ENCODE data around the gene UNC45B.
"Not testable (repeated sequence)": the region's sequence is repeated elsewhere in the genome, so short reads cannot be mapped to it uniquely, and the experiment has no call there.

Gene UNC45B

DNA sequence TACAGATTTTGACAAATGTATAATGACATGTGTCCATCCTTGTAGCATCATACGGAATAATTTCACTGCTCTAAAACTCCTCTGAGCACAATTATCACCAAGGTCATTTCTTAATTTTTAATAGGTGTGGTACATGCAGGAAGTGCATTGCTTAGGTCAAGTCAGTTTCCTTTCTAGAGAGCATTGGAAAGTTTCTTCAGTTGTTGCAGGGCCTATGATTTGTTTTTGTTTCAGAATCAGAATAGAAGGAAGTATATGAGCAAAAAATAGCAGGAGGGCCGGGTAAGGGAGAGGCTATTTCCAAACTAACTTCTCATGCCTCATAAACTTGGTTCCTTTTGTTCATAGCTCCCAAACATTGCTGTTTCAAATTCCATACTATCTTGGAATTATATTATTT, 71.3 kb downstream of the UNC45B start:
- DNase-seq, result no peak

DNA sequence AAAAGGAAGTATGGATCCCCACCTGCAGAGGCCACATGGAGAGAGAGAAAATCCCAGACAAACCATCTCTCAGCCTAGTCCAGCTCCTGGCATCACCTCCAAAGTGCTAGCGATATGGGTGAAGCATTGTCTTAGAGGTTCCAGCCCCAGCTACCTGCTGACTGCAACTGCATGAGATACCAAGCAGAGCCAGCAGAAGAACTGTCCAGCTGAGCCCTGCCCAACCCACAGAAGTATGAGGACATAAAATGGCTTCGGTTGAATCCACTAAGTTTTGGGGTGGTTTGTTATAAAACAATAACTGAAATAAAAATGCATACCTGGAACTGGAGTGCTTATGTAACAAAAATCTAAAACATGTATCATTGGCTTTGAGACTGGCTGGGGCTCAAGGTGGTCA, 74.8 kb downstream of the UNC45B start:
- DNase-seq, result no peak

DNA sequence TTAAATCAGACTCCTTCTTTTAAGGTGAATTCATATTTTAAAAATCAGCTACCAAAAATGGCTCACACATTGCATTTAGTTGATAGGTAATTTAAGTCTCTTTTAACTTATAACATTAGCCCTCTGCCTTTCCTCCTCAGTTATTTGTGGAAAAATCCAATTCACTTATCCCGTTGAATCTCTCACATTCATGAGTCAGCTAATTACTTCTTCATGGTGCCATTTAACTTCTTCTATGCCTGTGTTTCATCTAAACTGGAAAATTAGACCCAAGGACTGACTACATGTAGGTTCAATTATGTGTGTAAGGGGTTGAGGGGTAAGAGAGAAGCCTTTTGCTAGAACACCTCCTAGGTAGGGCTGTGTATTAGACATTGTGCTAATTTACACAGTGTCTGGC, 76.8 kb downstream of the UNC45B start:
- DNase-seq, result no peak

GRCh38 chr17:35227546-35227945, 79.9 kb downstream of the UNC45B start:
- DNase-seq, result no peak

DNA sequence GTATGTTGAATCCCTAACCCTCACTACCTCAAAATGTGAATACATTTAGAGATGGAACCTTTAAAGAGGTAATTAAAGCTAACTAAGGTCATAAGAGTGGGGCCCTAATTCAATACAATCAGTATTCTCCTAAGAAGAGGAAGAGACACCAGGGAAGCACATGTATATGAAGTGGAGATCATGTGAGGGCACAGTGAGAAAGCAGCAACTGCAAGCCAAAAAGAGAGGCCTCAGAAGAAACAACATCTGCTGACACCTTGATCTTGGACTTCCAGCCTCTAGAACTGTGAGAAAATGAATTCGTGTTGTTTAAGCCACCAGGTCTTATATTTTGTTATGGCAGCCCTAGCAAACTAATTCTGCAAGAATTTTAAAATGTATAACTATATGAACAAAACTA, 82.0 kb downstream of the UNC45B start:
- no peak for DNase-seq

GRCh38 chr17:35234315-35234714, 86.7 kb downstream of the UNC45B start:
- DNase-seq, result not testable (repeated sequence)

DNA sequence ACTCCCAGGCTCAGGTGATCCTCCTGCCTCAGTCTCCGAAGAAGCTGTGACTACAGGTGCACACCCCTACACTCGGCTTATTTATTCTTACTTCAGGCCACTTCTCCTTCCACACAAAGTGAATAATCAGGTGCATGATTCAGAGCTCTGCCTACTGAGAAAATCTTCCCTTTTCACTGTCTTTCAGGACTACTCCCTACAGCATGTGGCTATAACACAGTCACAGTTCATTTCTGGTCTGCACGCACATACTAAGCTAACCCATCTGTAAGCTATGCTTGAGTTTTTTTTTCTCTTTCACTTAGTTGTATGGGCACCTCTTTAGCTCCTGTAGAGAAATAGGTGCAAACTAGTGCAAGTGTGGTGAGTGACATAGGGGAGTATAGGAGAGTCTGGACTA, 87.7 kb downstream of the UNC45B start:
- no peak for DNase-seq

GRCh38 chr17:35235917-35236316, 88.3 kb downstream of the UNC45B start:
- DNase-seq, result no peak

GRCh38 chr17:35236821-35237220, 89.2 kb downstream of the UNC45B start:
- DNase-seq, result no peak

DNA sequence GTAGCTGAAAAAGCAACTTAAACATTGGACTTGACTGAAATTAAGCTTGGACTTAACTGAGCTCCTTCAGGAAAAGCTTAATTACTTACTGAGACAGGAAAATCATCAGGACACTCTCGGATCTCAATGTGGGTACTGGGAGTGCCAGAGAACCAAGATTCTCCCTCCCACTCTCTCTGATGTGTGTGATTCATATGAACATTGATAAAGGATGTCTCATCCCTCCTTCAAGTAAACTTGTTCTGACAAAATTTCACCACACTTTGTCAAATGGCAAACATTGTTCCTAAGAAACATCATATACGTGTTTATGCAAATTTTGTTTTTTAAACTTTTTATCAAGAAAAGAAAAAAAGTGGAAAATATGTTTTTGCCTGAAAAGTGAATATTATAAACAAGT, 91.2 kb downstream of the UNC45B start:
- DNase-seq, result no peak

All from CD4-positive, alpha-beta T cell treated with Interleukin-15 for 1 hour (primary cell).